HG02943 (cell line): ENCODE results near the gene RAB37.

Experiments
- ATAC-seq: cut with Tn5 transposase; IDR thresholded peaks from one replicate; pipeline ENCODE4 v1.9.1; 2021; ENCODE audit warnings: mild to moderate bottlenecking, low read depth, moderate library complexity; ENCODE audit not compliant: unreplicated experiment

RAB37 gene

DNA sequence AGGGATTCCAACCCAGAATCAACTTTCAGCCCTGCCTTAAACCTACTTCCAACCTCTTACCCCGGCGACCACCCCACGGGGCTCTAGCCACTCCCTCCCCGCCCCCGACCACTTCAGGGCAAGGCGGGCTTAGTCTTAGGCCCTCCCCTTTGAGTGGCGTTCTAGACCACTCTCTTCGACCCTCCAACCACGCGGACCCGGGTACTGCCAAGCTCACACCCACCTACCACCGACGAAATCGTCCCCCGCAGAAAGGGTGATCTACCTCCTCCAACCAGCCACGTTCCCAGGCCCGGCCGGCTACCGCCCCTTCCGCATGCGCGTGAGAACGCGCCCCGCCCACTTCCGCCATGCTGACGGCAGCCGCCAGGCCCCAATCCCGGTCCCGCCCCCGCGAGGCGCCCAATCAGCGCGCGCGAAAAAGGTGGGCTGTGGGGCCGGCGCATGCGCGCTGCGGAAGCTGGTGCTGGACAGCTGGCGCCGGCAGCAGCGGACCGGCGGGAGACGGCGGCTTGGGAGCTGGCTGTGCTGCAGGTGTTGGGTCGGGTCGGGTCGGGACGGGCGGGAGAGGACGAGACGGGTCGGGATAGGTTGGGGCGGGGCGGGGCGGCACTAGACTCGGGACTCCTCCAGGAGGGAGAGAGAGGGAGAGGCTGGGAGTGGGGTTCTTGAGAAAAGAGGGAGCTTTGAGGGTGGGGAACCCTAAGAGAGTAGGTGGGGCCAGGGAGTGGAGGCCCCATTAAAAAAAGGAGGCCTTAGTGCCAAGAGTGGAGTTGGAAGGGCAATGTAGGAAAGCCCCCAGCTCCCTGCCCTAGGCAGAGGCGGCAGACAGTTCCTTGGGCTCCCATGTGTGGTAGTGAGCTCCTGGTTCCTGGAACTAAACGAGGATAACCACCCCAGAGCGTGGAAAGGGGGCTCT is 39.2 kb downstream of the RAB37 start, which contains the start of gene NAT9:
Gene NAT9 (minus strand): TSS at position 302 of the 919 bp plus-strand sequence. CDS start 647 bp downstream, outside the sequence.
- peak; percentile 51 for ATAC-seq

DNA sequence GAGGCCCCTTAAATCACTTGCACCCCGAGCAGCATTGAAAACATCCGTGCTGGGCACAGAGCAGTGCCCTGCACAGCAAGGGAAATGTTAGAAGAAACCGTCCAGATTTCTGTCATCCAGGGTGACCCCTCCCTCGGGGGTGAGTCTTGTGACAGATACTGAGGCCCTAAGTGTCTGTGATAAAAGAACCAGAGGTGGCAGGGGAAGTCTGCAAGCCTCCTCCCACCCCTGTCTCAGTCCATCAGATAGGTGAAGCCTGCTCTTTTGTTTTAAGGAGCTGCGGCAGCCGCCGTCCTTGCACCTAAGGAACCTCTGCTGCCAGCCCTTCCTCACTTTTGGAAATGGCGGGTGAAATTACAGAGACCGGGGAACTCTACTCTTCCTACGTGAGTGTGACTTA is 39.9 kb downstream of the RAB37 start:
- ATAC-seq = no peak

DNA sequence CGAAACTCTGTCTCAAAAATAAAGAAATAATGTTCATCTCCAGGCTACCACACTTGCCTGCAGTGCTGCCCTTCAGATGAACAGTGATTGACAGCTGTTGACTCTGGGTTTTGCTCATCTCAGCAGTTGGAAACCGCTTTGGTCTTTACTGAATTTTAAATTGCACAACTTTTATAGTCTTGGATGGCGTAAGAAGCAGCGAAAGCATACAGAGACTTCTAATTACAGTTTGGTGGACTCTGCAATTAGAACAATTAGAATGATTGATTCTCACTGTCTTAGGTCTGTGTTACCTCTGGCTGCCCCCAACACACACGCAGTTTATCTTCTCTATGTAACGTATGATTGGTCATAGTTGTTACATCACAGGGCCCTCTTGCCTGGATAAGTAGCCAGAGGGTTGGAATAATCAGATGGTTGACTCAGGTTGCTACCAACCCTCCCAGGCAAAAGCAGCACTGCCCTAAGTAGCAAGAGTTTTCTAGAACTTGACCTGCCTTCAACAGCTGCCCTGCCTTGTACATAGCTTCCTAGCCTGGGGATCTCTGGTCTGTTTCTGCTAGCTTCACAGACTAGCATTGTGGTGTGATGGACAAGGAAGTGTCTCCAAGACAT is 41.0 kb downstream of the RAB37 start:
- no peak for ATAC-seq

DNA sequence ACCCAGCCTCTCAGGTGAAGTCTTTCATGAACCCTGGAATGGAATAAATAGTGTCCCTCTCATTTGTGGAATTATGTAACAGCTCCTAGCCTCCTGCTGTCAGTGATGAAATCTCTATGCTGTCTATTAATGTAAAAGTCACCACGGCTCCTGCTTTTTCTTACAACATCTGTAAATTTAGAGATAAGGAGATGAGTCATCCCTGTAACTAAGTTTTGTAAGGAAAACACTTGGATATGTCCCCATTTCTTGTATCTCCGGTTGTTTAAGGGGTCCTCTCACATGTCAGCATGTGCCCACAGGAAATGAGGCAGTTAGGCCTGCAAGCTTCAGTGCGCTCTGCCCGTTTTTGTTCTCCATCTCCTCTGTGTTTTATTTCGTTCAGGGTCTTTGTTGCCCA is 41.9 kb downstream of the RAB37 start:
- ATAC-seq = no peak

DNA sequence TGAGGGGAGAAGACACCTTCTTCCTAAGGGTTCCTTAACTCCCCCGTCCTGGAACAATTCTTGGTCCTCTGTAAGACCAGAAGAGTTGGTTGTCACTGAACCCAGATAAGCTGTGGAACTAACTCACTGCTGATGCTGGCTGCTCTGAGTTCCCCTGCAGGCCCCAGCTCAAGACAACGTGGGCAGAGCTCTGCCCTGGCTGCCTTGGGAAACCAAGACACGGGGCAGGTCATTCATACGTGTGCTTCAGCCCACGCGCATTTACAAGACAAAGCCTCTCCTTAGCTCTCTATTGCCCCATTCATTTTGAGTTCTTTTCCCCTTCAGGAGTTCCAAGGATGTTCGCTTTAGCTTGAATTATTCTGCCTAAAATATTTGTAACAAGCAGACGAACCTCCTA is 42.4 kb downstream of the RAB37 start:
- no peak for ATAC-seq

DNA sequence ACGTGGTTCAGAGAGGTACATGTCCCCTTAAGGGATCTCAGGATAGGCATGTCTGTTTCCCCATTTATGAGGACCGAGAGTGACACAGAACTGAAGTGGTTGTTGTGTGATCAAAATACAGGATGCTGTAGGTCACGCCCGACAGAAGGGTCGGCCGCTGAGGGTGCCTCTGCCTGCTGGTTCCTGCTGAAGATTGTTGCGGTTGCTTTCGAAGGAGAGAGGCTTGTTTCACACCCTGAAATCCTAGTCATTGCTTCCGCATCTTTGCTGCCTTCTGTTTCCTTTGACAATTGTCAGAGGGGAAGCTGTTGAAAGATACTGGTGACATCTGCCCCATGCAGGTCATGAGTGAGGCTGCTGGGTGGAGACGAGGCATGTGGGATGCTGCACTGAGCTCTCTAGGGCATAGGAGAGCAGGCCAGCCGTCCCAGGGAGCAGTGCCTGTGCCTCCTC is 42.9 kb downstream of the RAB37 start:
- no peak for ATAC-seq

DNA sequence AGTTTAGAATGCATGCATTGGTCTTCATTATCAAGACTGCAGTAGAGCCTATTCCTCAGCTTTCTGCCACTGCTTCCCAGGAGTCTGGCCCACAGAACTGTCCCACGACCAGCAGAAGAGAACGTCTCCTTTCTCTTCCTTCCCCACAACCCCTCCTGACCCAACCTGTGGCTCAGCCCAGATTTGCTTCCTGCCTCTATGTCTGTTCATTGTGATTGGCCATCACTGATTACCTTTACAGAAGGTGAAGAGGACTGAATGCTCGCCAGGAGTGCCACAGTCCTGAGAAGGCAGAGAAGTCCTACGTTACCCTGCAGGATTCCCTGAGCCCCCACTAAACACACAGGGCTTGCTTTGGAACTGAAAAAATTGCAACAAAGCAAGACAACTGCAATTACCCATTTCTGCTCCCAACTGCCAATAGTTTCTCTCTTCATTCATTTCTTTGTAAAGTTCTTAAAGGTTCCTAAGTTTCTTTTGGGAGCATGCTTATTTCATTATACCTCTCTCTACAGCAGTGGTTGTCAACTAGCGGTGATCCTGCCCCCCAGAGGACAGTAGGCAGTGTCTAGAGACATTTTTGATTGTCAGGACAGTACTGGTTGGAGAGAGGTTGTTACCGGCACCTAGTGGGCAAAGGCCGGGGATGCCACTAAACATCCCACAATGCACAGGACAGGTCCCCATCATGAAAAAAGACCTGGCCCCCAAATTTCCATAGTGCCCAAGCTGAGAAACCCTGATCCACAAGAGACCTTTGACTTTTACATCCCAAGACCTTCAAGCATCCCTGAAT is 43.6 kb downstream of the RAB37 start:
- no peak for ATAC-seq

DNA sequence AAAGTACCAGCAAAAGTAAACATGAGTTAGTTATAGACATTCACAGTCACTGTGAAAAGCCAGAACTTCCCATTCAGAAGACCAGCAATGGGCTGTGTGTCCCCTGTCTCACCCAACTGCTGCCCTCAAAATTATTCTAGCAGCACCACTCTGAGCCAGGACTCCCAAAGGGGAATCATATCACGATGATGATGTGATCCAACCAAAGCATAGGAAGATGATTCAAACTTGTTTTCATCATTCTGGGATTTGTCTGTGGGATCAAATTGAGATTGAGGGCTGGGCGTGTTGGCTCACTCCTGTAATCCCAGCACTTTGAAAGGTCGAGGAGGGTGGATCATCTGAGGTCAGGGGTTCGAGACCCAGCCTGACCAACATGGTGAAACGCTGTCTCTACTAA is 45.5 kb downstream of the RAB37 start:
- no peak for ATAC-seq

DNA sequence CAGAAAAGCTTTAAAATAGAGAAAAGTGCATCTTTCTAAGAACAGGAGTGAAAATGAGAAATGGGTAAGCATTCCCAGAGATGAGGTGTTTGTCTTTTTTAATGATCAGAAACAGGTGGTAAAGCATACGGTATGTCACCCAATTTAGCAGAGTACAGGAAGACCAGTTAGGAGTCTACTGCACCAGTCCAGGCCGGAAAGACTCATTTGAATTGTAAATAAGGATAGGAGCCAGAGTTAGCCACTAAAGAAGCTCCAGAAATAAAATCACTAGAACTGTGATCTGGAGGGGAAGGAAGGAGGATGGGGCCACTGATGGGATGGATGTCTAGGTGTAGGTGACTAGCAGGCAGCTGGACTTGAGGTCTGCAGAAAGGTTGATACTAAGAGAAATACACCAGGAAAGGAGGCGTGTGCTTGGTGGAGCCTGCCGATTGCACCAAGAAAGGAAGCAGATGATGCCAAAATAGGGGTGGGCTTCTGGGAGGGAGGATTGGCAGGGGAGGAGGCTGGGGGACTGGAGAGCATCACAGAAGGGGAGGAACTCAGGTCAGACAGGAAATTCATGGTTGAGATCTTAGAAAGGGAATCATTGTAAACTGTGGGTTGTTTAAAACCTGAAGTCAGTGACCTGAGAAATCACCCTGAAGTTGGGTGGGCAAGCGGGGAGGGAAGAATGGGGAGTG is 47.2 kb downstream of the RAB37 start:
- ATAC-seq = no peak

DNA sequence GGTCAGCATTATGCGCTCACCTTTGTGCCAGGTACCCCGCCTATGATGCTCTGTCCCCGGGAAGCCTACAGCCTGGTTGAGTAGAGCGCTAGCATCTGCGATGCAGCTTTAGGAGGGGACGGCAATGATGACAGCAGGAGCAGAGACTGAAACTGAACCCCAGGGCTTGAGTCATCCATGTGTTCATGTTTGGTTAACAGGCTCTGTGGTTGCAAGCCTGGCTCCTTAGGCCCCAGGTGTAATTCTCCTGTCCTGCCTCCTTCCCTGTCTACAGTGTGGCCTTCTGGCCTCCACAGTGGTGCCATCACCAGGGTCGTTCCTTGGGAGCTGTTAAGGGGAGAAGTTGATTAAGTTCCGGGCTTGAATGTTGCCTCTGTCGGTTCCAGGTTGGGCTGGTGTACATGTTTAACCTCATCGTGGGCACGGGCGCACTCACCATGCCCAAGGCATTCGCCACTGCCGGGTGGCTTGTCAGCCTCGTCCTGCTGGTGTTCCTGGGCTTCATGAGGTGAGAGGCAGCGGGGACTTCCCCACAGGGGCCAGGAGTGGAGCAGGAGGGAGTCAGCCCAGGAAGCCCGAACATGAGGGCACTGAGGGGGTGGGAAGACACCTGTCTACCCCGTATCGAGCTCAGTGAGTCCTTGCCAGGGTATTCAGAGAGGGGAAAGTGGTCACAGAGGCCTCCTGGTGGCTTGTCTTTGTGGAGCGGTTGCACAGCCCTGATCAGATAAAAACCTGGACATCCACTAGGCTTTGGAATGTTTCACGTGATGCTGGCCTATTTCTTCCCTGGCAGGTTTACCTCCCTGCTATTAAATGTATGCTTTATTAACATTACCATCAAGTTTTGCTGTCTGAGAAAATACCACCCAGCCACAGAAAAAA is 48.3 kb downstream of the RAB37 start:
- no peak for ATAC-seq

DNA sequence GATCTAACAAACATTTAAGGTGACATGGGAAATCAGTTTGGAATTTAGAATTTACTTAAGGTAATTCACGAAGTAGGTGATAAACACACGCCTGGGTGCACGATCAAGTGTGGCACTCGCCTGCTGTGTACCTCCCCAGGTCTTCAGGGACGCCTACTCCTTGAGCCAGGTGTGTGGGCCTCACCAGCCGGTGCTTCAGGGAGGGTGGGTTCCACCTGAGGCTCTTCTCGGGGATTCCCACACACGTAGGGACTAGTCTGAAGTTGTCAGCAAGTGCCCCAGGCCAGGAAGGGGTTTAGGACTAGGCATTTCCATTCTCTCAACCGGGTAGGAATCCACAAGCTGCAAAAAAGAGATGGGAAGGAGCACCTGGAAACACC is 48.9 kb downstream of the RAB37 start:
- ATAC-seq = no peak

DNA sequence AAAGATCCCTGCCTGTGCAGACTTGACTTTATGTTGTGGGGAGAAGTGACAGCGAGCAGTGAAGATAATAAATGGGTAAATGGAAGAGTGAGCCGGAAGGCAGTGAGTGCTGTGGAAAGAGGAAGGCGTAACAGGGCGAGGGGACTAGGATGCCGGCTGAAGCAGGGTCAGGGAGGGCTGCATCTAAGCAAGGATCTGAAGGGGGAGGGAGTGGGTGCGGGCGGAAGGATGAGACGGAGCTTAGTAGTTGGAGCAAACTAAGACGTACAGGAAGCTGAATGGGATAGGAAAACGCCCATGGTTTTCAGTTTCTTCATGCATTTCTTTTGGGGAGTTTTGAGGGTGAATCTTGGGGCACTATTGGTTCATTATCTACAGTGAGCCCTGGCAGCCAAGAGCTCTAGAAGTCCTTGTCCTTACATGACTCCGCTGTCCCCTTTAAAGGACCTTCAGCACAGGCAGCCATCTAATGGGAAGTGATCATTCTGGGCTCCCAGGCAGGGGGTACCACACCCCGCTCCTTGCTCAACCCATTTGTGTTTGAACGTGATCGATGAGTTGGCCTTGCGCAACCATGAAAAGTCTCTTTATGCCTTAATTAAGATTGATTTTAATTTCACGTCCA is 49.5 kb downstream of the RAB37 start:
- no peak for ATAC-seq

DNA sequence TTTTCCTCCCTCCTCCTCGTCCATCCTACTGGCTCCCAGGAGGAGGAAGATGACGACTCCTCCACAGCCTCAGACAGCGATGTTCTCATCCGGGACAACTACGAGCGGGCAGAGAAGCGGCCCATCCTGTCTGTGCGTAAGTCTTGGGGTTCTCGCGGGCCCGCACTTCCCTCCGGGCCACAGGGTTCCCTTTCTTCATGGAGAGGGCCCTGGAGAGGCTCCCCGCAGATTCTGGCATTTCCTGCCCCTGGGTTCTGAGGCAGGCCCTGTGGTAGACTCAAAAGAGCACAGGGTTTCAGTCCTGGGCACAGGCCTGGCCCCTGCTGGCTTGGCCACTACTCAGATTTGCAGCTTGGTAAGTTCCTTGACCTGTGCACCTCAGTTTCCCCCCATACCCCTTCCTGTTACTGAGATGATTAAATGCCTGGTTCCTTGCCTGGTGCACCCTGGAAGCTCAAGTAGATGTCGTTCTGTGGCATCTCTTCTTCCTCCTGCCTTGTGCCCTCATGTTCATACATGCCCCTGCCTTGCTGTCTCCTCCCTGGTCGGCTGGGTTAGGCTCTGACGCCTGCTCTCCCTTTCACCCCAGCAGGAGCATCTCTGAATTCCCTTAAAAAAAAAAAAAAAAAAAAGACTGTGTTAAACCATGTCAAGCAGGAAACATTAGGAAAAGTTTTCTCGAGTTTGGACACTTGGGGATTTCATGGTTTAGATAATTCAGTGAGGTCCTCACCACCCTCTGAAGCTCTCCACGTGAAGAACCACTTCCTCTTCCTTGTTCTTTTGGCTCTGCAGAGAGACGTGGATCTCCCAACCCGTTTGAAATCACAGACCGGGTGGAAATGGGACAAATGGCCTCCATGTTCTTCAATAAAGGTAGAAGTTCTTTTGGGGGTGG is 53.4 kb downstream of the RAB37 start:
- ATAC-seq = no peak

DNA sequence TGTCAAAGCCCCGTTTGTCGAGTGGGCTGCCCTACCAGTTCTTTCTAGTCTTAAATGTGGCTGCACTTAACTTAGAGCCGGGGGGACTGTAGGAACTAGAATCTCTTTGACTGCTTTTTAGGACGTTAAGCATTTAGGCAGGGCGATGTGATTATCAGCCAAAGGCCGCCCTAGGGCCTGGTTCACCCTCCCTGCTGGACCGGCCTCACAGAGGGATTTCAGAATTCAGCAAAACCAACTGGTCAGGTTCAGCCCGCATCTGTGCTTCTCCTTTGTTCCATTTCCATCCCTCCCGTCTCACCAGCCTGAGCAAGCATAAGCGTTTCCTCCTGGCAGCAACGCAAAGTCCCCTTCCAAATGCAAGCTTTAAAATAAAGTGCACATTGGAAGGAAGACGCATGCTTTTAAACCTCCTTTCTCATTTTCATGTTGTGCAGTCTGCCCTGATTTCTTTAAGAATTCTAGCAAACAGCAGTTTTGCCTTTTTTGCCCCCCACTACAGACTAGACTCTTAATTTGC is 55.6 kb downstream of the RAB37 start:
- no peak for ATAC-seq

DNA sequence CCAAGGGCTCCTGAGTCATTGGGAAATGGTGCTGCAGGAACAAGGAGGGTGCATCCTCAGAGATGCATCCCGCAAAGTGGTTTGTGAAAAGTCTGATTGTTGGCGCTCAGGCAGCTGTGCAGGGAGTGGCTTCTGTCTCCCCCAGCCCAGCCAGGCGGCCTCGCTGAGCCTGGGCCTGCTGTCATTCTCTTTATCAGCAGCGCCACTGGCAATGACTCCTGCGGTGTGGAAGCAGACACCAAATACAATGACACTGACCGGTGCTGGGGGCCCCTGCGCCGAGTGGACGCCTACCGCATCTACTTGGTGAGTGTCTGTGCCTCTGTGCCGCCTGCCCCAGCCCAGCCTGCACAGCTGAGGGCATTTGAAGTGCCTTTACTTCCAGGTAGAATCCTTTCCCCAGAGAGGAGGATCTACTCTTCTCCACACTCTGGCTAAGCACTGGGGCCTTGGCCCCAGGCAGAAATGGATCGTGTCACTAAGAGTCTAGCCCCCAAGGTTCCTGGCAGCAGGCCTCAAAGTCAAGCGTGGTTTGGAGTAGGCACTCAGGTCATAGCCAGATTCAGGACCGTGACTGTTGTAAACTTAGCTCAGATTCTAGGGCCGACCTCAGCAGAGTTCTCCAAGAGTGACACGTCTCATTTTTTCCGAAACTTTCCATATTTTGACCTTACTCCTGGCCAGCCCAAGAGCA is 58.4 kb downstream of the RAB37 start:
- no peak for ATAC-seq

DNA sequence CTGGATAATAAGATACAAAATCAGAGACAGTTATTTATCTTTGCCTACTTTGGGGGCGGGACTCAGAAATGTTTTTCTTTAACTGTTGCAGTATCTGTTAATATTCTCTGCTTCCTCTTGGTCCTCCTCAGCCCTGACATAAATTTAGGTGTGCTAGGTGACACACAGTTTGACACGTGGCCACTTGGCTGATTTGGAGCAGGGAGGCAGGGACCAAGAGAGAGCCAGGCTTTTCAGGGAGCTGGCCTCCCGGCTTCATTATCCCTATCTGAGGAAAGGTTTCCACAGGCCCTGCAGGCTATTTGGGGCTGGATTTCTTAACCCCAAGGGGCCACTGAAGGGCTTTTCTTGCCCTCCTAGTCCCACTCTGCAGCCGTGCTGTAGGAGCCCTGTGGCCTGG is 59.2 kb downstream of the RAB37 start:
- ATAC-seq = no peak

DNA sequence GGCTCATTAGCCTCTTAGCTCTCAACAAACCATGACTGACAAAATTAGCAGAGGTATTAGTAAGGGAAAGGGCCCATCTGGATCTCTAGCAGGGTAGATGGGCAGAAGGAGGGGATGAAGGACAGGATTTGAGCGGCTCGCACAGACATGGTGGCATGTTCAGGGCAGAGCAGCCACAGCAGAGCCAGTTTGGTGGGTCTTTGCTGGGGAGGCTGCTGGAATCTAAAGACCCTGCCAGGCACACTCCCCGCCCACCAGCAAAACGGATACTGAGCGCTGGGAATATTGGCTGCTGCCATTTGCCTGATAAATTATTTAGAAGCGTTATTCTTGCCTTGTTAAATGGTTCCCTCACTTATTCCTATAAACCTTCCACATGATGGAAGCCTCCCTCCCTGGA is 59.8 kb downstream of the RAB37 start:
- no peak for ATAC-seq
